ENCODE data around the gene HOXB3.

DNA sequence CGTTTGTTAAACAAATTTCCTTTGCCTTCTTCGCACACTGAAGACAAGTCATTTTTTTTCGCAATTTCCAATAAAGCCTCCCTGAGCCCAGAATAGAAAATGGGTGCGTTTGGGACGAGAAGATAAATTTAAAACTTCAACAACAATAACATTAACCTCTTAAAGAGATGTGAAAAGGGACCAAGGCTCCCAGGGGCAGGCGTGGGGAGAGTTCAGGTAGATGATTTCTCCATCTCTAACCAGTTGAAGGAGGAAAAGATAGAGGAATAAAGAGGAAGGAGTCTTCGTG is 10.6 kb downstream of the HOXB3 start:
- TF ChIP-seq, protein P1, sequence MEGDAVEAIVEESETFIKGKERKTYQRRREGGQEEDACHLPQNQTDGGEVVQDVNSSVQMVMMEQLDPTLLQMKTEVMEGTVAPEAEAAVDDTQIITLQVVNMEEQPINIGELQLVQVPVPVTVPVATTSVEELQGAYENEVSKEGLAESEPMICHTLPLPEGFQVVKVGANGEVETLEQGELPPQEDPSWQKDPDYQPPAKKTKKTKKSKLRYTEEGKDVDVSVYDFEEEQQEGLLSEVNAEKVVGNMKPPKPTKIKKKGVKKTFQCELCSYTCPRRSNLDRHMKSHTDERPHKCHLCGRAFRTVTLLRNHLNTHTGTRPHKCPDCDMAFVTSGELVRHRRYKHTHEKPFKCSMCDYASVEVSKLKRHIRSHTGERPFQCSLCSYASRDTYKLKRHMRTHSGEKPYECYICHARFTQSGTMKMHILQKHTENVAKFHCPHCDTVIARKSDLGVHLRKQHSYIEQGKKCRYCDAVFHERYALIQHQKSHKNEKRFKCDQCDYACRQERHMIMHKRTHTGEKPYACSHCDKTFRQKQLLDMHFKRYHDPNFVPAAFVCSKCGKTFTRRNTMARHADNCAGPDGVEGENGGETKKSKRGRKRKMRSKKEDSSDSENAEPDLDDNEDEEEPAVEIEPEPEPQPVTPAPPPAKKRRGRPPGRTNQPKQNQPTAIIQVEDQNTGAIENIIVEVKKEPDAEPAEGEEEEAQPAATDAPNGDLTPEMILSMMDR (IDR thresholded peaks at IDR 0.05) = no peak
- no peak for TF ChIP-seq POLR2A (IDR thresholded peaks at IDR 0.05)
